GM18873 (cell line): ENCODE measurements around the gene P4HTM.

Experiments used
- ATAC-seq: cut with Tn5 transposase; IDR thresholded peaks from one replicate; pipeline ENCODE4 v1.9.1; 2021; ENCODE audit warnings: mild to moderate bottlenecking, moderate library complexity, moderate number of reproducible peaks; ENCODE audit not compliant: unreplicated experiment, low FRiP score

P4HTM gene

GRCh38 chr3:49021813-49022687 lies 32.0 kb downstream of the P4HTM start, which contains the start of gene NDUFAF3:
Gene NDUFAF3, plus strand, starts transcription at chr3:49022121. Its CDS starts 24 bp downstream, at chr3:49022145.
- ATAC-seq, result peak; percentile 54

GRCh38 chr3:49022688-49023171 lies 32.7 kb downstream of the P4HTM start:
- ATAC-seq, result no peak

- ATAC-seq, result no peak
These were observed 33.7 kb downstream of the P4HTM start for GRCh38 chr3:49023775-49024174.

- no peak for ATAC-seq
These were observed 34.4 kb downstream of the P4HTM start for GRCh38 chr3:49024449-49024848.

GRCh38 chr3:49025005-49025792 lies 35.2 kb downstream of the P4HTM start:
- no peak for ATAC-seq

- no peak for ATAC-seq
These were observed 35.9 kb downstream of the P4HTM start for GRCh38 chr3:49025793-49026520.

GRCh38 chr3:49026536-49026935 lies 36.5 kb downstream of the P4HTM start:
- ATAC-seq, result no peak

- ATAC-seq, result no peak
These were observed 37.6 kb downstream of the P4HTM start for GRCh38 chr3:49027634-49028033.

GRCh38 chr3:49028298-49028672 lies 38.2 kb downstream of the P4HTM start:
- no peak for ATAC-seq

GRCh38 chr3:49028673-49029562 lies 38.9 kb downstream of the P4HTM start, which contains the start of gene IMPDH2:
Gene IMPDH2, minus strand, starts transcription at chr3:49029398. Its CDS starts 48 bp downstream, at chr3:49029350.
- ATAC-seq, result peak; percentile 65

- no peak for ATAC-seq
These were observed 39.5 kb downstream of the P4HTM start for GRCh38 chr3:49029563-49029884.

- no peak for ATAC-seq
These were observed 40.3 kb downstream of the P4HTM start for GRCh38 chr3:49030321-49030720.

- no peak for ATAC-seq
These were observed 42.7 kb downstream of the P4HTM start for GRCh38 chr3:49032646-49033304.

GRCh38 chr3:49034650-49035049 lies 44.6 kb downstream of the P4HTM start:
- ATAC-seq, result no peak

GRCh38 chr3:49035281-49035680 lies 45.2 kb downstream of the P4HTM start:
- no peak for ATAC-seq

- ATAC-seq, result no peak
These were observed 63.5 kb downstream of the P4HTM start for GRCh38 chr3:49053543-49053942.

GRCh38 chr3:49054344-49054862 lies 64.4 kb downstream of the P4HTM start:
- no peak for ATAC-seq
